GM08714 (cell line): Measurements from ENCODE around the gene ZNF423.

Source experiments
- H3K4me3 ChIP-seq: fragments of 200-500 bp; sonication (Bioruptor generic); 2 replicates; pipeline ENCODE4 v1.5.1; 2014; ENCODE audit warnings: mild to moderate bottlenecking, low read length, inconsistent platforms
- ZNF274 ChIP-seq: IDR thresholded peaks from 2 replicates; pipeline ENCODE4 v1.6.1; 2012; ENCODE audit warnings: mild to moderate bottlenecking, low read depth, low read length

Gene ZNF423

GRCh38 chr16:49556249-49556605 lies 299.7 kb downstream of the ZNF423 start:
- TF ChIP-seq ZNF274: no peak

DNA sequence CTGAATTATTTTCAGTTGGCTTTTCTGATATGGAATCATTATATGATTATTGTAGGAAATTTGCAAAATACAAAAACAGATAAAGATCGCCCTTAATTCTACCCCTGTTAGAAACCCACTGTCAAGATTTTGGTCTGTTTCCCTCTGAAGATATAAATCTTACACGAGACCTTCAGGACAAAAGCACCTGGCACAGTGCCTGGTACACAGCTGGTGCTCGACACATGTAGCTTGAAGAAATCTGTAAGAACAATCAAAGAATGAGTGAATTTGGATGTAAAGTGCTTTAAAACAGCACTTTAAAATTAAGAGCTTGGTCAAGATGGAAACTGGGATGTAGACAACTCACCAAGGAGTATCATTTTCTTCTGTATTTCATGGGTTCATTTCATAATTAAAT lies 301.2 kb downstream of the ZNF423 start:
- no peak for TF ChIP-seq ZNF274
- no peak overlapping the region for H3K4me3 ChIP-seq

More at GRCh38 chr16:49556249-49556605, 299.7 kb downstream of the ZNF423 start:
- H3K4me3 ChIP-seq: no peak overlapping the region

- TF ChIP-seq ZNF274: no peak
- no peak overlapping the region for H3K4me3 ChIP-seq
These were observed 303.5 kb downstream of the ZNF423 start for GRCh38 chr16:49552313-49552928.

DNA sequence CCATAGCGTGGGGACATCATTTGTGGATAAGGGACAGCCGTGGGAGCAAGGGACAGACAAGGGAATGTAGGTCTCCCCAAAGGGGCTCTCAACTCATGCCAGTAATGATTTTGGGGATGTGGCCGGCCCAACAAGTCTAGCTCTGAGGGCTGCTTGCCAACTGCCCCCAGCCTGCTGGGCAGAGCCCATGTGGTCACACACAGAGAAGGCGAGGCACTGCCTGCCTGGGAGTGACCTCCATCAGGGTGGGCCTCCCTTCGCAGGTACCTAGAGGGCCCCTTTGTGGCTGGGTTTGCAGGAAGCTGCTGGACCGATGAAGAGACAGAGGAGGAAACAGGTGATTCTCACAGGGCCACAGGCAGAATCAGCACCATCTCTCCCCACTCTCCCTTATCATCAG lies 305.2 kb downstream of the ZNF423 start:
- H3K4me3 ChIP-seq: no peak overlapping the region
- no peak for TF ChIP-seq ZNF274

DNA sequence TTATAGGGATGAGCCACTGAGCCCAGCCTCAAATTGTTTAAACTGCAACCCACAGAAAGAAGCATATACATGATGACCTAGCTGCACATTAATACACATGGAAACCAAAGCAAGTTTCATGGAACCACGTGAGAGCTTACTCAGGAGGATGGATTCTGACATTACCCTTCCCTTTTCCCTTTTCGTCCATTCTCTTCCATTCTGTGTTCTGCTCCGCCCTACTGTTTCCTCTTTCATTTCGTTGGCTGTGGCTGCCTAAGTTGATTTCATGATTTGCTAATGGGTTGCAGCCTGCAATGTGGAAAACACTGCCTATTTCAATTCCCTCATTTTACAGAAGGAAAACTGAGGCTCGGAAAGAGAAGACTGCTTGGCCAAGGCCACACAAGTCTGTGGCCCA lies 305.8 kb downstream of the ZNF423 start:
- no peak overlapping the region for H3K4me3 ChIP-seq
- no peak for TF ChIP-seq ZNF274

- TF ChIP-seq ZNF274: no peak
- no peak overlapping the region for H3K4me3 ChIP-seq
These were observed 307.5 kb downstream of the ZNF423 start for GRCh38 chr16:49548325-49548970.

GRCh38 chr16:49547448-49547847 lies 308.5 kb downstream of the ZNF423 start:
- H3K4me3 ChIP-seq: no peak overlapping the region
- TF ChIP-seq ZNF274: no peak

- no peak for TF ChIP-seq ZNF274
- no peak overlapping the region for H3K4me3 ChIP-seq
These were observed 309.2 kb downstream of the ZNF423 start for GRCh38 chr16:49546735-49547134.

- TF ChIP-seq ZNF274: no peak
- no peak overlapping the region for H3K4me3 ChIP-seq
These were observed 310.0 kb downstream of the ZNF423 start for GRCh38 chr16:49545741-49546448.

- no peak overlapping the region for H3K4me3 ChIP-seq
- no peak for TF ChIP-seq ZNF274
These were observed 310.7 kb downstream of the ZNF423 start for GRCh38 chr16:49545243-49545642.

GRCh38 chr16:49544828-49545227 lies 311.1 kb downstream of the ZNF423 start:
- no peak for TF ChIP-seq ZNF274
- H3K4me3 ChIP-seq: no peak overlapping the region

DNA sequence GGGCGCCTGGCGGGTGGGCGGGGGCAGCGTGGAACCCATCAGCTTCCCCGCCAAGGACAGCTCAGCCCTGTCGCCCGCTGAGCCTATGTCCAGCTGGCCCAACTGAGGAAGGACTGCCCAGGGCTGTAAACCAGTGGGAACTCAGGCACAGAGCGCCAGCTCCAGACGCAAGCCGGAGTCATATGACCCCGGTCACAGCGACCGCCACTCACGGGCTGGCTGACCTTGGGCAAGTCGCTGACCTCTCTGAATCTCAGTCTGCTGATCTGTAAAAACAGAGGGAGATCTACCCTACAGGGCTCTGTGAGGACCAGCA lies 312.3 kb downstream of the ZNF423 start:
- no peak for TF ChIP-seq ZNF274
- no peak overlapping the region for H3K4me3 ChIP-seq

DNA sequence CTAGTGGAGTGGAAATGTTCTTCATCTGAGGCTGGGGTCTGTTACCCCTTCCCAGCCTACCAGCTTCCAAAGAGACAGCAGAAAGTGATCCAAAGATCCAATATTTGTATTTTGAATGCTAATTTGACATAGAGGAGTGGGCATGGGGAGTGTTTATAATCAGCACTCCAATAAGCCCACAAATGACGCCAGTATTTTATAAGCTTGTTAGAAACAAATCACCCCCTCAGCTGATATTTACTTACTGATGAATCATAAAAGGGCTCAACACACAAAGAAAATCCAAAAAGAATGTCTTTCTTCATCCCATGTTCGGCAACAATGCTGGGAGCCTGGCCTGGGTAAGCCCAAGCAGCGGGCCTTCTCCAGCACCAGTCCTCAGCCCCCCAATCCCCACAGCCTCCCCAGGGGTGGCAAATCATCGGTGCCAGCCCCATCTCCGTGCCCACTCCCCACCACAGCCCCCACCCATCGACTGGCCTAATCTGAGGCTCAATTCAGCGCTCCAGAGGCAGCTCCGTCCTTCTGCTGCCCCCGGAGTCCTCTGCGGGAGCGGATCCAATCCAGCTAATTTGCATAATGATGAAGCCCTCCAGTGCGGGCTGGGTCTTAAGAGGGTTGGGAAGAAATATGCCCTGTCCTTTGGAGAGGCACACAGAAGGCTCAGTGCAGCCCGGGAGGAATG lies 312.8 kb downstream of the ZNF423 start:
- no peak overlapping the region for H3K4me3 ChIP-seq
- TF ChIP-seq ZNF274: no peak

GRCh38 chr16:49542391-49542891 lies 313.5 kb downstream of the ZNF423 start:
- H3K4me3 ChIP-seq: no peak overlapping the region
- TF ChIP-seq ZNF274: no peak

DNA sequence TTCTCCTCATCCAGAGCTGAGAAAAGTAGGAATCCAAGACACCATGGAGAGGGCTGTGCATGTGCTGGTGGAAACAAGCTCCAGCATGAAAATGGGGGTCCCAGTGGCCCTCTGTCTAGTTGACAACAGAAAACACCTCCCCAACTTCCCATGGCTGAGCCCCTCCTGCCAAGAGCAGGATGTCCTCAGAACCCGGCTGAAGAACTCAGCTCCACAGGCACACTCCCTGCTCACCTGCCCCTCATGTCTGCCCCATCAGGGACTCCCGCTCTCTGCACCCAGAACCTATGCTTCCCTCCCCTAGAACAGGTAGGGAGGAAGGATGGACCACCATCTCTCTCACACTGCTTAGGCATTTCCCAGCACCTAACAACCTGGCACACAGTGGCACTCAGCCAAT lies 315.1 kb downstream of the ZNF423 start:
- no peak overlapping the region for H3K4me3 ChIP-seq
- TF ChIP-seq ZNF274: no peak

DNA sequence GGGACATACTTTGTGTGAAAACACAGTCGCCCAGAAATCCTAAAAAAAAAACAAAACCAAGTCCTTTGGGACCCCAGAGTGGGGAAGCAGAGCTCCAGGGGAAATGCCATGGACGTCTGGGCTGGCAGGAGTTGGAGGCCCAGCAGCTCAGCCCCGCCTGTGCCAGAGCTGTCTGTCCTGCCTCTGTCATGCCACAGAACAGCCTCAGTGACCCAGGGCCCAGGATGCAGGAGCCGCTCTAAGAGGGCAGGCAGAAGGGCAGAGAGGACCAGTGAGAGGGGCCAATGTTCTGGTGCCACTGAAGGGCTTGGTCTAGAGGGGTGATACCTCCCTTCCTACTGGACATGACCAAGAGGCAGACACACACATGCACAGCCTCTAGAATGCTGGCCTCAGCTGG lies 316.2 kb downstream of the ZNF423 start:
- no peak for TF ChIP-seq ZNF274
- no peak overlapping the region for H3K4me3 ChIP-seq
